ENCODE results near the gene NFIA. TPM values are rescaled to one million over a fixed set of nuclear protein-coding genes. Genes with fewer than 3 reads are reported as not detected.

NFIA gene
- total and polyA plus RNA-seq, 2 of the 13 experiments (the other 11 are each of a cell fraction or from before 2014, with no cell fraction given): 14.7 to 28.5 TPM

DNA sequence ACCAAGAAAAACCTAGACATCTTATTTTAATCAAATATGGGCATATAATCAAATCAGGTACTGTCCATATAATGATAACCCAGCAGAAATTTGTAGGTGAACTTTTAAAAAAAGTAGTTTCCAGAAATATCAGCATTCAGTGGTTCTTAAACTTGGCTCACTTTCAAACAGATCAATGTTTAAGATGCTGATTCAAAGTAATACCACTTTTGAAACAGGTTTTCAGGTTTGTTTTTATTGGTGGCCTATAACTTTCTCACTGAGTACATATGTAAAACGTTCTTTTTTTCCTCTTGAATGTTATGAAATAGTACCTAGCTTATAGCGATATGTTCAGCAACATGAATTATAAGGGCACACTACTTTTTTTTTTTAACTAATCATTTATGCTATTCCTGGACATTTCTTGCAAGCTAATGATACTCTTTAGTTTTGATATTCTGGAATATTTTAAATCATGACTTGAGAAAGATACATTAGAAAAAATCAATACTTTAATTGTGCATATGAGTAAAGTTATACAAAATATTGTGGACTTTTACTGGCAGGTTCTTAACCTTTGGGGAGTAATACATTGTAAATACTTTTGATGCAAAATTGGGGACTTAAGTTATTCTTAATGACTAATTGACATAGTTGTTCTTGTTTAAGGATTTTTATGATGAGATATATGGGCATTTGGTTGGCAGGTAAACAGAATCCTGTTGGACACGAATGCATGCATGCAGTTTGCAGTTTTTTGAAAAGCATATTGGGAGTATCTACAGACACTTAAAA lies 3.0 kb downstream of the NFIA start:
- 11% methylated on average over 3 of the region's 3 CpGs for WGBS (ENCODE audit: low lambda C conversion rate)
- FAIRE-seq: no peak

More for the DNA sequence above, 3.0 kb downstream of the NFIA start:
- Histone ChIP-seq H3K4me2 (ENCODE audit: low read depth, low read length) (peak overlapping the region; percentile 81), H3K9me3 (ENCODE audit: low read length) (no peaks in the 10 kb centered on the region), H3K27me3 (ENCODE audit: control insufficient read depth in 1 of 2, insufficient read depth in 2 of 2, low read length in 2 of 2) (no peaks in the 10 kb centered on the region; a peak in 1 of 5 replicates), H2AFZ (ENCODE audit: low read length) (no peak overlapping the region), H3K9ac (ENCODE audit: insufficient read depth, low read depth, low read length) (peak overlapping the region; percentile 92), H3K4me1 (ENCODE audit: insufficient read depth, low read length) (peaks cover 64% of the 10 kb centered on the region), H3K4me3 (replicated peaks in 1 of 3; ENCODE audit: insufficient read depth in 1 of 3, low read depth in 2 of 3, low read length in 3 of 3) (peak overlapping the region; percentile 83 to 96 (median 86); a peak in 5 of 6 replicates), H3K36me3 (replicated peaks in 1 of 2; ENCODE audit: control insufficient read depth in 1 of 2, insufficient read depth in 2 of 2, low read length in 2 of 2) (peaks cover 2 to 9% of the 10 kb centered on the region in 2 experiments; a peak in 3 of 5 replicates), H3K79me2 (ENCODE audit: insufficient read depth, low read length) (peaks cover 86% of the 10 kb centered on the region), H3K27ac (ENCODE audit: extremely low read length, insufficient read depth, low read length) (peak overlapping the region; percentile 34), H4K20me1 (ENCODE audit: insufficient read depth, low read length) (peaks cover 27% of the 10 kb centered on the region)
- no TSS peak for BruUV-seq (replicated peaks)
- TF ChIP-seq RBFOX2 (IDR thresholded peaks at IDR 0.05; ENCODE audit: low read depth, low read length): peak; percentile 34; the same call in 1 of the 2 replicates
- TF ChIP-seq ASH2L (IDR thresholded peaks at IDR 0.05; ENCODE audit: insufficient read length, low read depth, low read length): peak; percentile 29
- TF ChIP-seq, protein P1, sequence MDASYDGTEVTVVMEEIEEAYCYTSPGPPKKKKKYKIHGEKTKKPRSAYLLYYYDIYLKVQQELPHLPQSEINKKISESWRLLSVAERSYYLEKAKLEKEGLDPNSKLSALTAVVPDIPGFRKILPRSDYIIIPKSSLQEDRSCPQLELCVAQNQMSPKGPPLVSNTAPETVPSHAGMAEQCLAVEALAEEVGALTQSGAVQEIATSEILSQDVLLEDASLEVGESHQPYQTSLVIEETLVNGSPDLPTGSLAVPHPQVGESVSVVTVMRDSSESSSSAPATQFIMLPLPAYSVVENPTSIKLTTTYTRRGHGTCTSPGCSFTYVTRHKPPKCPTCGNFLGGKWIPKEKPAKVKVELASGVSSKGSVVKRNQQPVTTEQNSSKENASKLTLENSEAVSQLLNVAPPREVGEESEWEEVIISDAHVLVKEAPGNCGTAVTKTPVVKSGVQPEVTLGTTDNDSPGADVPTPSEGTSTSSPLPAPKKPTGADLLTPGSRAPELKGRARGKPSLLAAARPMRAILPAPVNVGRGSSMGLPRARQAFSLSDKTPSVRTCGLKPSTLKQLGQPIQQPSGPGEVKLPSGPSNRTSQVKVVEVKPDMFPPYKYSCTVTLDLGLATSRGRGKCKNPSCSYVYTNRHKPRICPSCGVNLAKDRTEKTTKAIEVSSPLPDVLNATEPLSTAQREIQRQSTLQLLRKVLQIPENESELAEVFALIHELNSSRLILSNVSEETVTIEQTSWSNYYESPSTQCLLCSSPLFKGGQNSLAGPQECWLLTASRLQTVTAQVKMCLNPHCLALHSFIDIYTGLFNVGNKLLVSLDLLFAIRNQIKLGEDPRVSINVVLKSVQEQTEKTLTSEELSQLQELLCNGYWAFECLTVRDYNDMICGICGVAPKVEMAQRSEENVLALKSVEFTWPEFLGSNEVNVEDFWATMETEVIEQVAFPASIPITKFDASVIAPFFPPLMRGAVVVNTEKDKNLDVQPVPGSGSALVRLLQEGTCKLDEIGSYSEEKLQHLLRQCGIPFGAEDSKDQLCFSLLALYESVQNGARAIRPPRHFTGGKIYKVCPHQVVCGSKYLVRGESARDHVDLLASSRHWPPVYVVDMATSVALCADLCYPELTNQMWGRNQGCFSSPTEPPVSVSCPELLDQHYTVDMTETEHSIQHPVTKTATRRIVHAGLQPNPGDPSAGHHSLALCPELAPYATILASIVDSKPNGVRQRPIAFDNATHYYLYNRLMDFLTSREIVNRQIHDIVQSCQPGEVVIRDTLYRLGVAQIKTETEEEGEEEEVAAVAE (CRISPR knock-in tag; IDR thresholded peaks at IDR 0.05; ENCODE audit: borderline replicate concordance): no peak
- ATAC-seq (no peak), DNase-seq (ENCODE audit: low spot score) (no peak)
- intact Hi-C loops (cut with micrococcal nuclease; ENCODE audit: unreplicated experiment): loop anchor here (5.0 to 10.0 kb wide), 2 partner anchors 33 to 99 kb away; no protein-coding TSS in a partner anchor
- in situ Hi-C loops (cut with HindIII; ENCODE audit: extremely low pct_ligation_motif_present, low pct_unique_long_range_greater_than_20kb): no loop called here
- ChIA-PET CTCF (ENCODE audit: low intra/inter-chr PET ratio, low total read pairs) (no interaction called here), POLR2A (interaction anchor here (1.0 kb wide), 1 partner anchor 18 kb away, joined by 3 read pairs; no protein-coding TSS in a partner anchor)
